Sciatic nerve (tissue), 2 donors: Measurements from ENCODE around the gene MT1G. TPM values are rescaled to one million over a fixed set of nuclear protein-coding genes. Genes with fewer than 3 reads are reported as not detected.
"Not testable (repeated sequence)": the region's sequence is repeated elsewhere in the genome, so short reads cannot be mapped to it uniquely, and the experiment has no call there.

Experiments used
- ATAC-seq: fragments of 200-7000 bp; cut with Tn5 transposase; one replicate; pipeline ENCODE4 v1.9.1; 2020; ENCODE audit warnings: mild to moderate bottlenecking, moderate library complexity
- DNase-seq: peaks from one replicate; pipeline ENCODE4 v3.0.0-alpha.2; 2020; ENCODE audit warnings: low spot score
- intact Hi-C: fragments of 100-400 bp; cut with DNase I; formaldehyde crosslinking; loops from one replicate; pipeline ENCODE4 v1.14.2; 2022
- total RNA-seq: library from RNA; stranded (reverse); fragmentation: NEBNext Ultra II Directional; extraction: Animal tissue kit (Norgen Biotek cat#: 25700); gene quantifications from one replicate; pipeline ENCODE4 v1.2.1, GENCODE V29; 2021
- donor health status: DM: no; HTN: no; CAD: no.
- donor health status: DM: no; HTN: no; CAD: no.

Gene MT1G
- 2.5 TPM for total RNA-seq

DNA sequence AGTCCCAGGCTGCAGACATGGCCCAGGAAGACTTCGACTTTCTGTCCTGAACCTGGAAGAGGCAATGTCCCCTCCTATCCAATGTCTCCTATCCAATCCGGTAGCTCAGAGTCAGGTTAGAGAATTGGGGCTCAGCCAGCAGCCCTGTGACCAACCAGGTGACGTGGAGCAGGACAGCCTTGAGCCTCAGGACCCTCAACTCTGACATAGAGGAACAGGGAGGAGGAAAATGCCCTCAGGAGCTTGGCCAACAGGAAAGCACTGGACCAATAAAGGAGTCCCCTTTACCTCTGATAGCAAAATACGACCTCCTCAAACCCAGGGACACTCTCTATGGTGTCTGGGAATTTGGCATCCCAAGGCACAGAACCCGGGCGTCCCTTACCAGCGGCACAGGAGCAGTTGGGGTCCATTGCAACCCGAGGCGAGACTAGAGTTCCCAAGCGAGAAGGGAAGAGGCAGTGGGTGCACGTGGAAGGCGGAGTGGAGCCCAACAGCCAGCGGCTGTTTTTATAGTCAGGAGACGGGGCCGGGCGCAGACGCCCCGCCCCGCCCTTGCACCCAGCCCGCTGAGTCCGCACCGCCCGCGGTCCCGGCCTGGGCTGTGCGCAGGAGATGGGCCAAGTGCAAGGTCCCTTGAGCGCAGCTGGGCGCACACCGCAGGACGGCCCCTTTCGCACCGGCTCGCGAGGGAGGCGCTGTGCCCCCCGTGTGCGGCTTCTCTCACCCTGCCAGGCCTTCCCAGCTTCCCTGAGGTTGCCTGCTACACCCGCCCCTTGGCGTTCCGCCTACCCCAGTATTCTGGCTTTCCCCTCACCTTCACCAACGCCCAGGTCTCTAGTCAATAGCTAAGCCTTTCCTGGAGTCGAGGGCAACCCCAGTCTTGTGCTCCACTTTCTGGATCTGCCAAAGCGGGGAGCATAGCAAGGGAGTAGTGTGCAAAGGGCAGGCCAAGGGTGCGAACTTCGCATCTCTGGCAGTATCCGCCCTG is at the start of gene MT1G:
MT1G (minus strand) TSS at position 485 of the 991 bp plus-strand sequence; CDS start at position 413, 72 bp downstream.
- intact Hi-C loops = no loop called here
- peak; percentile 67 for ATAC-seq
- DNase-seq = no peak

- ATAC-seq, DNase-seq, intact Hi-C loops: not testable (repeated sequence)
Observed at GRCh38 chr16:56717532-56717931, 49.7 kb upstream of the MT1G start.

DNA sequence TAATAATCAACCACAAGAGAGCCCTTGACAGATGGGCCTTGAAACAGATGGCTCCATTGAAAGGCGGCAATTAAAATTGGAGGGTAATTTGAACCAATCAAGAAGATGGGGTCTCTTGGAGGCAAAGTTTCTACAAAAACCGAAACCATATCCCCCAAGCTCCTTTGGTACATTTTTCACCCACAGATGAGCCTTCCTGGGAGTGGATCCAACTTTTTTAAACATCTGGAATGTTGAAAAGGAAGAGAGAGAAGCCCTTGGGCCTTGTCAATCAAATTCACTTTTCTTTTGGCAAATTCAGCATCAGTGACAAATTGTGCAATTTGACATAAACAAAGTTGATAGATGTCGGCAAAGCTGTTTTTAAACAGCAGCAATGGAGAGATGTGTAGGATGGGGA is 48.9 kb upstream of the MT1G start:
- ATAC-seq (no peak), DNase-seq (no peak)
- intact Hi-C loops = no loop called here

DNA sequence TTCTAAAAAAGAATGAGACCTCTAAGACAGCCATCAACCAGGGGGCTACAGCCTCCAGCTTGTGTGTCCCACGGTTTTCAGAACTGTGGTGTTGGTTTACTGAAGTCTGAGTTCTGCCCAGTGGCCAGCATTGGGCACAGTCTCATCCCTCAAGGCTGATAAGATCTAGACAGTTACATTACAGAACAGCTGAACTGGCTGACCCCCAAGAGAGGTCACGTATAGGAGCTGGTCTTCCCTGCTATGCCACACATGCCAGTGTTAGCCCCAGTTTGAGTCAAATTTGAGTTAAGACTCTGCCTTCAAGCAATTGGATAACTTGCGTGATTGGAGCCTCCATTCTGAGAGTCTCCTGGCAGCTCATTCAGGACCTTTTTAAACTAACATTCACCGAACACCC is 47.3 kb upstream of the MT1G start:
- DNase-seq (no peak), ATAC-seq (no peak)
- intact Hi-C loops = no loop called here

- intact Hi-C loops = no loop called here
- no peak for ATAC-seq
Observed at GRCh38 chr16:56713794-56714193, 45.9 kb upstream of the MT1G start.

DNA sequence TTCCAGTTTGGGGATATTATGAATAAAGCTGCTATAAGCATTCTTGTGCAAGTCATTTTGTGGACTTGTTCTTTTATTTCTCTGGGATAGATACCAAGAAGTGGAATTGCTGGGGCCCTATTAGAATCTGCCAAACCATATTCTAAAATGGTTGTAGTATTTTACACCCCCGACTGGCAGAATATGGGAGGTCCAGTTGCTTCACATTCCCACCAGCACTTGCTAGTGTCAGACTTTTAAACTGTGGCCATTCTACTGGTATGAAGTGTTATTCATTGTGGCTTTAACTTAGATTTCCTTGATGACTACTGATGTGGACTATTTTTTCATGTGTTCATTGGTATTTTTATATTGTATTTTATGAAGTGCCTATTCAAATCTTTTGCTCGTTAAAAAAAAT is 44.0 kb upstream of the MT1G start:
- ATAC-seq (no peak), DNase-seq (no peak)
- intact Hi-C loops = no loop called here

More at GRCh38 chr16:56713794-56714193, 45.9 kb upstream of the MT1G start:
- no peak for DNase-seq

DNA sequence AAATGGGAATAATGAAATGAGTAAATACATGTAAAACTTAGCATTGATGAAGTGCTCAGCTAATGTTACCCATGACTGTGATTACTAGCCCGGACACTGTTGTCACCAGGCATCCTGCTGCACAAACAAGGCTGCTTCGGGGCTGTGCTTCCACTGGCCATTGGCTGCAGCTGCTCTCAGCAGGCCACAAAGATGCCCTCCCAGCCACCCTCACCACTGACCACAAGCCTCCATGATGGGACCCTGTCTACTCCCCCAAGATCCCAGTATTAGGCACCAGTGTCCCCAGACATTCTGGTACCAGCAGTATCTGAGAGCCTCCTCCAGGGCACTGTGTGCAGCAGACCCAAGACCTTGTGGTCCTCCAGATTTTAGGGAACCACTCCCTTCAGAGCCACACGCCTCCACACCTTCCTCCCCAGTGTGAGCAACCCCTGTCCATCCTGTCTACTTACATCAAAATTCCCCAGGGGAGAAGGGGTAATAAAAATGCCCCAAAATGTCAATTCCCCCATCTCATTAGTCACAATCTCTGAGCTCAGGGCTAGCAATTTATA is 42.4 kb upstream of the MT1G start:
- no peak for ATAC-seq
- intact Hi-C loops = no loop called here
- no peak for DNase-seq

GRCh38 chr16:56709443-56710040 is 41.7 kb upstream of the MT1G start:
- no peak for DNase-seq
- intact Hi-C loops = loop anchor here (10.0 kb wide), 2 partner anchors 135 to 375 kb away; no protein-coding TSS in a partner anchor
- no peak for ATAC-seq

GRCh38 chr16:56708525-56709442 is 40.9 kb upstream of the MT1G start:
- ATAC-seq (no peak), DNase-seq (no peak)
- intact Hi-C loops = loop anchor here (10.0 kb wide), 2 partner anchors 134 to 374 kb away; no protein-coding TSS in a partner anchor

- intact Hi-C loops = loop anchor here (5.0 to 10.0 kb wide), 3 partner anchors 128 to 368 kb away; no protein-coding TSS in a partner anchor
- DNase-seq (no peak), ATAC-seq (no peak)
Observed at GRCh38 chr16:56702836-56703235, 35.0 kb upstream of the MT1G start.

- no peak for DNase-seq
- peak; percentile 14 for ATAC-seq
- intact Hi-C loops = loop anchor here (5.0 to 10.0 kb wide), 3 partner anchors 127 to 367 kb away; no protein-coding TSS in a partner anchor
Observed at GRCh38 chr16:56701534-56701933, 33.7 kb upstream of the MT1G start.

- no peak for ATAC-seq
- intact Hi-C loops = loop anchor here (5.0 to 10.0 kb wide), 3 partner anchors 126 to 366 kb away; no protein-coding TSS in a partner anchor
- DNase-seq = no peak
Observed at GRCh38 chr16:56700631-56701030, 32.8 kb upstream of the MT1G start.

DNA sequence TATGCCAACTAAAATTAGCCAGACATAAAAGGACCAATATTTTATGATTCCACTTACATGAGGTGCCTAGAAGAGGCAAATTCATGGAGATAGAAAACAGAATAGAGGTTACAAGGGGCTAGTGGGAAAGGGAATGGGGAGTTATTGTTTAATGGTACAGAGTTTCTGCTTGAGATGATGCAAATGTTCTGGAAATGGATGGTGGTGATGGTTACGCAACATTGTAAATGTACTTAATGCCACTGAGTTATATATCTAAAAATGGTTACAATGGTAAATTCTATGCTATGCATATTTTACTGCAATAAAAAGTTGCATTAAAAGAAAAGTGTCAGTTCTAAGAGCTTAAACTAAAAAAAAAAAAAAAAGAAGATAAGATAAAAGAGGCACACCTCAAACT is 32.3 kb upstream of the MT1G start:
- DNase-seq (no peak), ATAC-seq (no peak)
- intact Hi-C loops = loop anchor here (5.0 to 10.0 kb wide), 3 partner anchors 125 to 365 kb away; no protein-coding TSS in a partner anchor

GRCh38 chr16:56697456-56698155 is 29.7 kb upstream of the MT1G start:
- intact Hi-C loops = no loop called here
- ATAC-seq = no peak

GRCh38 chr16:56695246-56695645 is 27.4 kb upstream of the MT1G start:
- intact Hi-C loops = no loop called here
- DNase-seq = no peak
- no peak for ATAC-seq

More at GRCh38 chr16:56697456-56698155, 29.7 kb upstream of the MT1G start:
- no peak for DNase-seq

GRCh38 chr16:56691885-56692284 is 24.0 kb upstream of the MT1G start:
- intact Hi-C loops = no loop called here
- DNase-seq (no peak), ATAC-seq (no peak)

GRCh38 chr16:56690420-56691122 is 22.7 kb upstream of the MT1G start:
- ATAC-seq = no peak
- intact Hi-C loops = no loop called here
- DNase-seq = no peak
